ENCODE results near the gene CELA3B.
"Not testable (repeated sequence)": the region's sequence is repeated elsewhere in the genome, so short reads cannot be mapped to it uniquely, and the experiment has no call there.

The CELA3B gene

GRCh38 chr1:22018583-22019559 lies 42.0 kb downstream of the CELA3B start:
- DNase-seq = no peak

- no peak for DNase-seq
Observed at GRCh38 chr1:22021061-22021460, 44.2 kb downstream of the CELA3B start.

- peak; percentile 18 for DNase-seq
Observed at GRCh38 chr1:22024485-22025367, 47.9 kb downstream of the CELA3B start.

- peak; percentile 77 for DNase-seq
Observed at GRCh38 chr1:22025368-22026155, 48.7 kb downstream of the CELA3B start.

- no peak for DNase-seq
Observed at GRCh38 chr1:22026924-22027289, 50.1 kb downstream of the CELA3B start.

GRCh38 chr1:22030057-22030456 lies 53.2 kb downstream of the CELA3B start:
- no peak for DNase-seq

- DNase-seq = no peak
Observed at GRCh38 chr1:22030473-22030872, 53.7 kb downstream of the CELA3B start.

- DNase-seq = no peak
Observed at GRCh38 chr1:22031214-22031962, 54.6 kb downstream of the CELA3B start.

- not testable (repeated sequence) for DNase-seq
Observed at GRCh38 chr1:22034834-22035233, 58.0 kb downstream of the CELA3B start.

GRCh38 chr1:22037520-22037919 lies 60.7 kb downstream of the CELA3B start:
- DNase-seq = no peak

- DNase-seq = no peak
Observed at GRCh38 chr1:22038036-22038435, 61.2 kb downstream of the CELA3B start.

Measured in NCI-H1694 treated with DMSO at 0.1 percent for 48 hours (cell line).